WTC11 (cell line): Measurements from ENCODE around the gene ERAP2. TPM values are rescaled to one million over a fixed set of nuclear protein-coding genes. Genes with fewer than 3 reads are reported as not detected.

ENCODE experiments used
- ATAC-seq: fragments of 200-7000 bp; cut with Tn5 transposase; 2 replicates; pipeline ENCODE4 v1.10.0; 2021; ENCODE audit warnings: mild to moderate bottlenecking, moderate library complexity
- CTCF ChIA-PET: fragments of 300-600 bp; sonication (Branson Sonifier 250); formaldehyde crosslinking; loops from one replicate; lab custom pipeline; 2021; ENCODE audit warnings: antibody characterized with exemption; lab: Charles Lee
- POLR2A ChIA-PET: fragments of 350-600 bp; sonication (Branson Sonifier 250); formaldehyde crosslinking; loops from one replicate; lab custom pipeline; 2021; ENCODE audit warnings: antibody characterized with exemption; lab: Charles Lee
- DNase-seq: peaks from one replicate; pipeline ENCODE4 v3.0.0; 2021; ENCODE audit warnings: low spot score
- H3K27ac Mint-ChIP-seq: 2 replicates; pipeline ENCODE4 v1.8.0; 2021; ENCODE audit warnings: mixed read lengths
- H3K27me3 Mint-ChIP-seq: 2 replicates; pipeline ENCODE4 v1.8.0; 2021; ENCODE audit warnings: low read depth, mild to moderate bottlenecking, moderate library complexity, mixed read lengths
- H3K36me3 Mint-ChIP-seq: 2 replicates; pipeline ENCODE4 v1.8.0; 2021; ENCODE audit warnings: mixed read lengths
- H3K4me1 Mint-ChIP-seq: 2 replicates; pipeline ENCODE4 v1.8.0; 2022; ENCODE audit warnings: mixed read lengths
- H3K4me3 Mint-ChIP-seq: 2 replicates; pipeline ENCODE4 v1.8.0; 2021; ENCODE audit warnings: mild to moderate bottlenecking, moderate library complexity, mixed read lengths
- H3K9me3 Mint-ChIP-seq: 2 replicates; pipeline ENCODE4 v1.8.0; 2021; ENCODE audit warnings: mixed read lengths
- CREB1 ChIP-seq: sonication (generic); formaldehyde crosslinking; IDR thresholded peaks from 2 replicates; pipeline ENCODE4 v1.8.0; 2023; ENCODE audit warnings: mild to moderate bottlenecking, missing genetic modification reagents
- CREM ChIP-seq: sonication (generic); formaldehyde crosslinking; IDR thresholded peaks from 2 replicates; pipeline ENCODE4 v1.8.1; 2022; ENCODE audit warnings: mild to moderate bottlenecking, missing genetic modification reagents, moderate library complexity
- ESRRA ChIP-seq: sonication (generic); formaldehyde crosslinking; IDR thresholded peaks from 2 replicates; pipeline ENCODE4 v1.8.1; 2022; ENCODE audit warnings: mild to moderate bottlenecking, missing genetic modification reagents, borderline replicate concordance
- GABPB1 ChIP-seq: sonication (generic); formaldehyde crosslinking; IDR thresholded peaks from 2 replicates; pipeline ENCODE4 v1.8.1; 2023; ENCODE audit warnings: mild to moderate bottlenecking, missing genetic modification reagents
- GTF2I ChIP-seq: fragments of 250-450 bp; sonication (Bioruptor Pico); conservative IDR thresholded peaks from 2 replicates; pipeline ENCODE4 v1.4.0; 2021; ENCODE audit warnings: mild to moderate bottlenecking
- KAT7 ChIP-seq: sonication (generic); formaldehyde crosslinking; IDR thresholded peaks from 2 replicates; pipeline ENCODE4 v1.8.1; 2023; ENCODE audit warnings: missing genetic modification reagents, mild to moderate bottlenecking, borderline replicate concordance
- NFATC4 ChIP-seq: fragments of 250-450 bp; sonication (Bioruptor Pico); IDR thresholded peaks from 2 replicates; pipeline ENCODE4 v1.9.0; 2021; ENCODE audit warnings: mild to moderate bottlenecking
- SMAD4 ChIP-seq: sonication (generic); formaldehyde crosslinking; IDR thresholded peaks from 2 replicates; pipeline ENCODE4 v1.8.0; 2022; ENCODE audit warnings: mild to moderate bottlenecking, missing genetic modification reagents
- ZBTB21 ChIP-seq: sonication (generic); formaldehyde crosslinking; IDR thresholded peaks from 2 replicates; pipeline ENCODE4 v1.8.1; 2023; ENCODE audit warnings: mild to moderate bottlenecking, missing genetic modification reagents, borderline replicate concordance
- total RNA-seq: library from RNA; stranded (reverse); gene quantifications from 3 replicates; pipeline ENCODE4 v1.2.3, GENCODE V29; 2021
- TF ChIP-seq, protein P1 (sequence below): fragments of 250-450 bp; sonication (Bioruptor Pico); IDR thresholded peaks from 2 replicates; pipeline ENCODE4 v2.1.2; 2022; ENCODE audit warnings: mild to moderate bottlenecking, moderate library complexity
- TF ChIP-seq, protein P2 (sequence below): sonication (generic); formaldehyde crosslinking; IDR thresholded peaks from 2 replicates; pipeline ENCODE4 v1.8.1; 2023; ENCODE audit warnings: mild to moderate bottlenecking, missing genetic modification reagents, moderate library complexity
- TF ChIP-seq, protein P3 (sequence below): sonication (generic); formaldehyde crosslinking; IDR thresholded peaks from 2 replicates; pipeline ENCODE4 v1.8.0; 2023; ENCODE audit warnings: mild to moderate bottlenecking, missing genetic modification reagents
- TF ChIP-seq, protein P4 (sequence below): sonication (generic); formaldehyde crosslinking; IDR thresholded peaks from 2 replicates; pipeline ENCODE4 v1.8.1; 2022; ENCODE audit warnings: missing genetic modification reagents, borderline replicate concordance
- TF ChIP-seq, protein P5 (sequence below): fragments of 250-450 bp; sonication (Bioruptor Pico); IDR thresholded peaks from 2 replicates; pipeline ENCODE4 v1.9.0; 2021; ENCODE audit warnings: moderate library complexity, mild to moderate bottlenecking, inconsistent platforms, borderline replicate concordance
- TF ChIP-seq, protein P6 (sequence below): sonication (generic); formaldehyde crosslinking; IDR thresholded peaks from 2 replicates; pipeline ENCODE4 v1.8.0; 2022; ENCODE audit warnings: mild to moderate bottlenecking, missing genetic modification reagents
- TF ChIP-seq, protein P7 (sequence below): sonication (generic); formaldehyde crosslinking; IDR thresholded peaks from 2 replicates; pipeline ENCODE4 v1.8.1; 2023; ENCODE audit warnings: mild to moderate bottlenecking, missing genetic modification reagents, moderate library complexity

ERAP2 gene
- total RNA-seq, 1 experiment from 2014 or later, result 0.13 TPM

DNA sequence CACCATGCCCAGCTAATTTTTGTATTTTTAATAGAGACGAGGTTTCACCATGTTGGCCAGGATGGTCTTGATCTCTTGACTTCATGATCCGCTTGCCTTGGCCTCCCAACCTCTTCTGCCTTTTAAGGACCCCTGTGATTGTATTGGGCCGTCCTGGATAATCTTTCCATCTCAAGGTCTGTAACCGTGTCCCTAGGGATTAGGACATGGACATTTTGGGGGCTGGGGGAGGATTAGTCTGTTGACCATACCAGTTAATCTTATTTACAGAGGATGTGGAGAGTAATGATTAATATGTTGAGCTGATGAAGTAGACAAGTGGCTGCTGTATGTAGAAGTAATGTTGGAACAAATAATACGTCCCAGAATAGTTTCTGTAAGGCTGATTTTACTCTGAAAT lies 82.7 kb downstream of the ERAP2 start:
- H3K27me3 Mint-ChIP-seq, result no peaks in the 10 kb centered on the region
- H3K4me3 Mint-ChIP-seq, result no peak overlapping the region
- no peak for ATAC-seq
- H3K27ac Mint-ChIP-seq, result no peak overlapping the region
- no peaks in the 10 kb centered on the region for H3K36me3 Mint-ChIP-seq
- no peak for TF ChIP-seq ZBTB21
- TF ChIP-seq, protein P1, sequence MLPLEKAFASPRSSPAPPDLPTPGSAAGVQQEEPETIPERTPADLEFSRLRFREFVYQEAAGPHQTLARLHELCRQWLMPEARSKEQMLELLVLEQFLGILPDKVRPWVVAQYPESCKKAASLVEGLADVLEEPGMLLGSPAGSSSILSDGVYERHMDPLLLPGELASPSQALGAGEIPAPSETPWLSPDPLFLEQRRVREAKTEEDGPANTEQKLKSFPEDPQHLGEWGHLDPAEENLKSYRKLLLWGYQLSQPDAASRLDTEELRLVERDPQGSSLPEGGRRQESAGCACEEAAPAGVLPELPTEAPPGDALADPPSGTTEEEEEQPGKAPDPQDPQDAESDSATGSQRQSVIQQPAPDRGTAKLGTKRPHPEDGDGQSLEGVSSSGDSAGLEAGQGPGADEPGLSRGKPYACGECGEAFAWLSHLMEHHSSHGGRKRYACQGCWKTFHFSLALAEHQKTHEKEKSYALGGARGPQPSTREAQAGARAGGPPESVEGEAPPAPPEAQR (CRISPR knock-in tag), result no peak
- TF ChIP-seq, protein P2, sequence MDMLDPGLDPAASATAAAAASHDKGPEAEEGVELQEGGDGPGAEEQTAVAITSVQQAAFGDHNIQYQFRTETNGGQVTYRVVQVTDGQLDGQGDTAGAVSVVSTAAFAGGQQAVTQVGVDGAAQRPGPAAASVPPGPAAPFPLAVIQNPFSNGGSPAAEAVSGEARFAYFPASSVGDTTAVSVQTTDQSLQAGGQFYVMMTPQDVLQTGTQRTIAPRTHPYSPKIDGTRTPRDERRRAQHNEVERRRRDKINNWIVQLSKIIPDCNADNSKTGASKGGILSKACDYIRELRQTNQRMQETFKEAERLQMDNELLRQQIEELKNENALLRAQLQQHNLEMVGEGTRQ, result no peak
- TF ChIP-seq, protein P3, sequence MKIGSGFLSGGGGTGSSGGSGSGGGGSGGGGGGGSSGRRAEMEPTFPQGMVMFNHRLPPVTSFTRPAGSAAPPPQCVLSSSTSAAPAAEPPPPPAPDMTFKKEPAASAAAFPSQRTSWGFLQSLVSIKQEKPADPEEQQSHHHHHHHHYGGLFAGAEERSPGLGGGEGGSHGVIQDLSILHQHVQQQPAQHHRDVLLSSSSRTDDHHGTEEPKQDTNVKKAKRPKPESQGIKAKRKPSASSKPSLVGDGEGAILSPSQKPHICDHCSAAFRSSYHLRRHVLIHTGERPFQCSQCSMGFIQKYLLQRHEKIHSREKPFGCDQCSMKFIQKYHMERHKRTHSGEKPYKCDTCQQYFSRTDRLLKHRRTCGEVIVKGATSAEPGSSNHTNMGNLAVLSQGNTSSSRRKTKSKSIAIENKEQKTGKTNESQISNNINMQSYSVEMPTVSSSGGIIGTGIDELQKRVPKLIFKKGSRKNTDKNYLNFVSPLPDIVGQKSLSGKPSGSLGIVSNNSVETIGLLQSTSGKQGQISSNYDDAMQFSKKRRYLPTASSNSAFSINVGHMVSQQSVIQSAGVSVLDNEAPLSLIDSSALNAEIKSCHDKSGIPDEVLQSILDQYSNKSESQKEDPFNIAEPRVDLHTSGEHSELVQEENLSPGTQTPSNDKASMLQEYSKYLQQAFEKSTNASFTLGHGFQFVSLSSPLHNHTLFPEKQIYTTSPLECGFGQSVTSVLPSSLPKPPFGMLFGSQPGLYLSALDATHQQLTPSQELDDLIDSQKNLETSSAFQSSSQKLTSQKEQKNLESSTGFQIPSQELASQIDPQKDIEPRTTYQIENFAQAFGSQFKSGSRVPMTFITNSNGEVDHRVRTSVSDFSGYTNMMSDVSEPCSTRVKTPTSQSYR, result no peak
- TF ChIP-seq GTF2I (CRISPR knock-in tag), result no peak
- no peak for TF ChIP-seq KAT7 (CRISPR knock-in tag)
- TF ChIP-seq SMAD4 (CRISPR knock-in tag), result no peak
- no peak for TF ChIP-seq GABPB1 (CRISPR knock-in tag)
- TF ChIP-seq ESRRA (CRISPR knock-in tag), result no peak
- TF ChIP-seq, protein P4, sequence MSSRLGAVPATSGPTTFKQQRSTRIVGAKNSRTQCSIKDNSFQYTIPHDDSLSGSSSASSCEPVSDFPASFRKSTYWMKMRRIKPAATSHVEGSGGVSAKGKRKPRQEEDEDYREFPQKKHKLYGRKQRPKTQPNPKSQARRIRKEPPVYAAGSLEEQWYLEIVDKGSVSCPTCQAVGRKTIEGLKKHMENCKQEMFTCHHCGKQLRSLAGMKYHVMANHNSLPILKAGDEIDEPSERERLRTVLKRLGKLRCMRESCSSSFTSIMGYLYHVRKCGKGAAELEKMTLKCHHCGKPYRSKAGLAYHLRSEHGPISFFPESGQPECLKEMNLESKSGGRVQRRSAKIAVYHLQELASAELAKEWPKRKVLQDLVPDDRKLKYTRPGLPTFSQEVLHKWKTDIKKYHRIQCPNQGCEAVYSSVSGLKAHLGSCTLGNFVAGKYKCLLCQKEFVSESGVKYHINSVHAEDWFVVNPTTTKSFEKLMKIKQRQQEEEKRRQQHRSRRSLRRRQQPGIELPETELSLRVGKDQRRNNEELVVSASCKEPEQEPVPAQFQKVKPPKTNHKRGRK, result no peak
- TF ChIP-seq, protein P5, sequence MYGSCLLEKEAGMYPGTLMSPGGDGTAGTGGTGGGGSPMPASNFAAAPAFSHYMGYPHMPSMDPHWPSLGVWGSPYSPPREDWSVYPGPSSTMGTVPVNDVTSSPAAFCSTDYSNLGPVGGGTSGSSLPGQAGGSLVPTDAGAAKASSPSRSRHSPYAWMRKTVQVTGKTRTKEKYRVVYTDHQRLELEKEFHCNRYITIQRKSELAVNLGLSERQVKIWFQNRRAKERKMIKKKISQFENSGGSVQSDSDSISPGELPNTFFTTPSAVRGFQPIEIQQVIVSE (CRISPR knock-in tag), result no peak
- TF ChIP-seq NFATC4, result no peak
- TF ChIP-seq, protein P6, sequence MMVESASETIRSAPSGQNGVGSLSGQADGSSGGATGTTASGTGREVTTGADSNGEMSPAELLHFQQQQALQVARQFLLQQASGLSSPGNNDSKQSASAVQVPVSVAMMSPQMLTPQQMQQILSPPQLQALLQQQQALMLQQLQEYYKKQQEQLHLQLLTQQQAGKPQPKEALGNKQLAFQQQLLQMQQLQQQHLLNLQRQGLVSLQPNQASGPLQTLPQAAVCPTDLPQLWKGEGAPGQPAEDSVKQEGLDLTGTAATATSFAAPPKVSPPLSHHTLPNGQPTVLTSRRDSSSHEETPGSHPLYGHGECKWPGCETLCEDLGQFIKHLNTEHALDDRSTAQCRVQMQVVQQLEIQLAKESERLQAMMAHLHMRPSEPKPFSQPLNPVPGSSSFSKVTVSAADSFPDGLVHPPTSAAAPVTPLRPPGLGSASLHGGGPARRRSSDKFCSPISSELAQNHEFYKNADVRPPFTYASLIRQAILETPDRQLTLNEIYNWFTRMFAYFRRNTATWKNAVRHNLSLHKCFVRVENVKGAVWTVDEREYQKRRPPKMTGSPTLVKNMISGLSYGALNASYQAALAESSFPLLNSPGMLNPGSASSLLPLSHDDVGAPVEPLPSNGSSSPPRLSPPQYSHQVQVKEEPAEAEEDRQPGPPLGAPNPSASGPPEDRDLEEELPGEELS (CRISPR knock-in tag), result no peak
- DNase-seq, result no peak
- POLR2A ChIA-PET, result no interaction called here
- peaks cover 6% of the 10 kb centered on the region; the same call in 1 of the 2 replicates for H3K9me3 Mint-ChIP-seq
- CTCF ChIA-PET, result no interaction called here
- peaks cover 5% of the 10 kb centered on the region for H3K4me1 Mint-ChIP-seq

DNA sequence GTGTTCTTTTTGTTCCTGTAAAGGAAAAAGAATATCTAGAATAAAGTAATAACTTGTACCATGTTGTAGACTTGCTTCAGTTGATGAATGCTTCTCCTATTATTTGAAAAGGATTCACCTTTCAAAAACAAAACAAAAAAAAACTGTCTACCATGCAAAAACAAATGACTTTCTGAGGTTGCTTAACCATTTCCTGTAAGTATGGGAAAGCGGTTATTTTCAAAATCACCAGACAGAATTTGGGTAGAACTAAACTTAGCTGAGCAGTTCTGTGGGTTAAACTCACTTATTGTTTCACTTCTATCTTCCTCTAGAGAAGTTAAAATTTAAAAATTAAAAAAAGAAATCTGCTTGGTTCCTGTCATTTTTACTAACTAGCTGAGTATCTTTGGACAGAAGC lies 84.8 kb downstream of the ERAP2 start:
- no peaks in the 10 kb centered on the region for H3K36me3 Mint-ChIP-seq
- no peaks in the 10 kb centered on the region for H3K27me3 Mint-ChIP-seq
- H3K4me3 Mint-ChIP-seq, result no peak overlapping the region
- DNase-seq (no peak), ATAC-seq (no peak)
- ChIA-PET POLR2A (no interaction called here), CTCF (no interaction called here)
- H3K9me3 Mint-ChIP-seq, result peaks cover 6% of the 10 kb centered on the region; the same call in 1 of the 2 replicates
- no peak overlapping the region for H3K27ac Mint-ChIP-seq
- H3K4me1 Mint-ChIP-seq, result peaks cover 5% of the 10 kb centered on the region
- TF ChIP-seq, protein P1 (CRISPR knock-in tag), result no peak
- no peak for TF ChIP-seq CREM
- TF ChIP-seq, protein P5 (CRISPR knock-in tag), result no peak
- TF ChIP-seq, protein P7, sequence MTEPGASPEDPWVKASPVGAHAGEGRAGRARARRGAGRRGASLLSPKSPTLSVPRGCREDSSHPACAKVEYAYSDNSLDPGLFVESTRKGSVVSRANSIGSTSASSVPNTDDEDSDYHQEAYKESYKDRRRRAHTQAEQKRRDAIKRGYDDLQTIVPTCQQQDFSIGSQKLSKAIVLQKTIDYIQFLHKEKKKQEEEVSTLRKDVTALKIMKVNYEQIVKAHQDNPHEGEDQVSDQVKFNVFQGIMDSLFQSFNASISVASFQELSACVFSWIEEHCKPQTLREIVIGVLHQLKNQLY, result no peak
- no peak for TF ChIP-seq CREB1
